ENCODE results near the gene GPC6. TPM values are rescaled to one million over a fixed set of nuclear protein-coding genes. Genes with fewer than 3 reads are reported as not detected.

Gene GPC6
- total and polyA plus RNA-seq, 10 donors, result 0.22 to 9.3 (median 4.5) TPM

DNA sequence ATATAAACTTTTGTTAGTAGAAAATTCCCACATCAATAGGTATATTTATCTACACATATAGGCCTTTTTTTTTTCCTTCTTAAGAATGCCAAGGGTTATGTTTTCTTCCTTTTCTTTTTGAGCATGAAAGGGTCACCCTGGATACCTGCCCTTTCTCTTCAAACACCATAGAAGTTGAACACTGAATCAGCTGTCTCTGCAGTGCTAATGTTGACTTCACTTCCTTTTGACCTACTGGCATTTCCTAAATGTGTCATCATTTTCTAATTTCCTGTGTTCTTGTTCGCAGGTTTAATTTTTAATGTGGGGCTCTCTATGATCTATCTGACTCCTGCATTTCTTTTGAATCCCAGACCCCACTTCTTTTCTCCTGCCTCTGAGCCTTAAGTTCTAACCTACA lies 532.0 kb downstream of the GPC6 start:
- WGBS, 5 donors, result 57 to 71% (median 66%) methylated on average over 1 of the region's 1 CpG
- intact Hi-C loops (cut with DNase I; ENCODE audit: low total_unique reads), result no loop called here
- H3K4me1 ChIP-seq, result no peaks in the 10 kb centered on the region

GRCh38 chr13:93762708-93763426 lies 536.3 kb downstream of the GPC6 start:
- intact Hi-C loops (cut with DNase I; ENCODE audit: low total_unique reads), result no loop called here
- H3K4me3 ChIP-seq, result no peak overlapping the region
- DNase-seq, result no peak
- H3K36me3 ChIP-seq, result no peaks in the 10 kb centered on the region
- no peaks in the 10 kb centered on the region for H3K27me3 ChIP-seq (replicated peaks in 1 of 7)
- peaks cover 0 to 6% (median 0%) of the 10 kb centered on the region in 8 donors for H3K9me3 ChIP-seq
- H3K4me1 ChIP-seq, result no peaks in the 10 kb centered on the region
- TF ChIP-seq CTCF (IDR thresholded peaks at IDR 0.05 in 8 of 11, conservative IDR thresholded peaks at IDR 0.05 in 3 of 11), result no peak
- H3K27ac ChIP-seq, result no peak overlapping the region
- WGBS, 5 donors, result 84 to 92% (median 87%) methylated on average over 6 of the region's 6 CpGs

More for the DNA sequence above, 532.0 kb downstream of the GPC6 start:
- Histone ChIP-seq H3K27me3 (replicated peaks in 1 of 7) (no peaks in the 10 kb centered on the region), H3K4me3 (no peak overlapping the region), H3K9me3 (peaks cover 0 to 6% (median 0%) of the 10 kb centered on the region in 8 donors), H3K27ac (no peak overlapping the region), H3K36me3 (no peaks in the 10 kb centered on the region)
- TF ChIP-seq CTCF (IDR thresholded peaks at IDR 0.05 in 8 of 11, conservative IDR thresholded peaks at IDR 0.05 in 3 of 11) (no peak), POLR2A (IDR thresholded peaks at IDR 0.05) (no peak), POLR2AphosphoS5 (IDR thresholded peaks at IDR 0.05) (no peak)
- no peak for DNase-seq

- Histone ChIP-seq H3K27me3 (replicated peaks in 1 of 7) (no peaks in the 10 kb centered on the region), H3K27ac (no peak overlapping the region), H3K4me3 (no peak overlapping the region), H3K36me3 (no peaks in the 10 kb centered on the region), H3K9me3 (peaks cover 0 to 6% (median 0%) of the 10 kb centered on the region in 8 donors), H3K4me1 (no peaks in the 10 kb centered on the region)
- WGBS, 5 donors, result 89 to 100% (median 98%) methylated on average over 2 of the region's 2 CpGs
- no peak for DNase-seq
- no peak for TF ChIP-seq POLR2AphosphoS5 (IDR thresholded peaks at IDR 0.05)
- TF ChIP-seq CTCF (IDR thresholded peaks at IDR 0.05 in 8 of 11, conservative IDR thresholded peaks at IDR 0.05 in 3 of 11), result no peak
- no peak for TF ChIP-seq POLR2A (IDR thresholded peaks at IDR 0.05)
- intact Hi-C loops (cut with DNase I; ENCODE audit: low total_unique reads), result no loop called here
These were observed 538.5 kb downstream of the GPC6 start for GRCh38 chr13:93765062-93765461.

- no peak for DNase-seq
- H3K4me3 ChIP-seq, result no peak overlapping the region
- no peaks in the 10 kb centered on the region for H3K36me3 ChIP-seq
- intact Hi-C loops (cut with DNase I; ENCODE audit: low total_unique reads), result no loop called here
- TF ChIP-seq POLR2AphosphoS5 (IDR thresholded peaks at IDR 0.05), result no peak
- TF ChIP-seq CTCF (IDR thresholded peaks at IDR 0.05 in 8 of 11, conservative IDR thresholded peaks at IDR 0.05 in 3 of 11), result no peak
- TF ChIP-seq POLR2A (IDR thresholded peaks at IDR 0.05), result no peak
- 86 to 92% (median 91%) methylated on average over 1 of the region's 1 CpG for WGBS, 5 donors
- no peaks in the 10 kb centered on the region for H3K27me3 ChIP-seq (replicated peaks in 1 of 7)
- no peak overlapping the region for H3K27ac ChIP-seq
- H3K9me3 ChIP-seq, result peaks cover 0 to 6% (median 0%) of the 10 kb centered on the region in 8 donors
- no peaks in the 10 kb centered on the region for H3K4me1 ChIP-seq
These were observed 539.2 kb downstream of the GPC6 start for GRCh38 chr13:93765811-93766210.
